ENCODE results near the gene C12orf57.

The C12orf57 gene

GRCh38 chr12:6951551-6952120, 7.8 kb downstream of the C12orf57 start:
- in situ Hi-C loops (cut with MboI; ENCODE audit: low sequenced_read_pairs), result no loop called here

GRCh38 chr12:6952121-6952862, 8.5 kb downstream of the C12orf57 start:
- in situ Hi-C loops (cut with MboI; ENCODE audit: low sequenced_read_pairs), result no loop called here

- in situ Hi-C loops (cut with MboI; ENCODE audit: low sequenced_read_pairs), result no loop called here
These were observed 9.1 kb downstream of the C12orf57 start for GRCh38 chr12:6952863-6953441.

- in situ Hi-C loops (cut with MboI; ENCODE audit: low sequenced_read_pairs), result no loop called here
These were observed 9.9 kb downstream of the C12orf57 start for GRCh38 chr12:6953442-6954315.

GRCh38 chr12:6954316-6955107, 10.7 kb downstream of the C12orf57 start:
- in situ Hi-C loops (cut with MboI; ENCODE audit: low sequenced_read_pairs), result no loop called here

- in situ Hi-C loops (cut with MboI; ENCODE audit: low sequenced_read_pairs), result no loop called here
These were observed 11.5 kb downstream of the C12orf57 start for GRCh38 chr12:6955108-6956020.

GRCh38 chr12:6956021-6956727, 12.4 kb downstream of the C12orf57 start:
- in situ Hi-C loops (cut with MboI; ENCODE audit: low sequenced_read_pairs), result no loop called here

- in situ Hi-C loops (cut with MboI; ENCODE audit: low sequenced_read_pairs), result no loop called here
These were observed 13.4 kb downstream of the C12orf57 start for GRCh38 chr12:6957151-6957701.

- in situ Hi-C loops (cut with MboI; ENCODE audit: low sequenced_read_pairs), result no loop called here
These were observed 14.2 kb downstream of the C12orf57 start for GRCh38 chr12:6957741-6958608.

GRCh38 chr12:6958609-6959057, 14.8 kb downstream of the C12orf57 start:
- in situ Hi-C loops (cut with MboI; ENCODE audit: low sequenced_read_pairs), result no loop called here

- in situ Hi-C loops (cut with MboI; ENCODE audit: low sequenced_read_pairs), result no loop called here
These were observed 15.4 kb downstream of the C12orf57 start for GRCh38 chr12:6959058-6959804.

GRCh38 chr12:6959805-6960592, 16.2 kb downstream of the C12orf57 start:
- in situ Hi-C loops (cut with MboI; ENCODE audit: low sequenced_read_pairs), result no loop called here

- in situ Hi-C loops (cut with MboI; ENCODE audit: low sequenced_read_pairs), result no loop called here
These were observed 16.9 kb downstream of the C12orf57 start for GRCh38 chr12:6960593-6961277.

GRCh38 chr12:6961278-6961694, 17.5 kb downstream of the C12orf57 start:
- in situ Hi-C loops (cut with MboI; ENCODE audit: low sequenced_read_pairs), result no loop called here

GRCh38 chr12:6961695-6962284, 18.0 kb downstream of the C12orf57 start:
- in situ Hi-C loops (cut with MboI; ENCODE audit: low sequenced_read_pairs), result no loop called here
